ENCODE data around the gene MAMDC2.

MAMDC2 gene

GRCh38 chr9:70134360-70134759 is 90.7 kb downstream of the MAMDC2 start:
- no peak for DNase-seq (ENCODE audit: low read depth)

GRCh38 chr9:70135176-70135575 is 91.5 kb downstream of the MAMDC2 start:
- no peak for DNase-seq (ENCODE audit: low read depth)

GRCh38 chr9:70136632-70137031 is 93.0 kb downstream of the MAMDC2 start:
- no peak for DNase-seq (ENCODE audit: low read depth)

- no peak for DNase-seq (ENCODE audit: low read depth)
These were observed 93.9 kb downstream of the MAMDC2 start for GRCh38 chr9:70137577-70137976.

GRCh38 chr9:70142101-70142500 is 98.5 kb downstream of the MAMDC2 start:
- no peak for DNase-seq (ENCODE audit: low read depth)

- DNase-seq (ENCODE audit: low read depth), result no peak
These were observed 99.9 kb downstream of the MAMDC2 start for GRCh38 chr9:70143394-70144130.

GRCh38 chr9:70144131-70144503 is 100.5 kb downstream of the MAMDC2 start:
- DNase-seq (ENCODE audit: low read depth), result no peak

- no peak for DNase-seq (ENCODE audit: low read depth)
These were observed 102.3 kb downstream of the MAMDC2 start for GRCh38 chr9:70145981-70146380.

- no peak for DNase-seq (ENCODE audit: low read depth)
These were observed 103.5 kb downstream of the MAMDC2 start for GRCh38 chr9:70147196-70147595.

GRCh38 chr9:70147651-70148050 is 104.0 kb downstream of the MAMDC2 start:
- DNase-seq (ENCODE audit: low read depth), result no peak

GRCh38 chr9:70152350-70152749 is 108.7 kb downstream of the MAMDC2 start:
- DNase-seq (ENCODE audit: low read depth), result no peak

GRCh38 chr9:70156729-70157128 is 113.1 kb downstream of the MAMDC2 start:
- DNase-seq (ENCODE audit: low read depth), result no peak

- no peak for DNase-seq (ENCODE audit: low read depth)
These were observed 116.0 kb downstream of the MAMDC2 start for GRCh38 chr9:70159630-70160029.

GRCh38 chr9:70160686-70161600 is 117.3 kb downstream of the MAMDC2 start:
- no peak for DNase-seq (ENCODE audit: low read depth)

GRCh38 chr9:70165006-70165602 is 121.5 kb downstream of the MAMDC2 start:
- no peak for DNase-seq (ENCODE audit: low read depth)

- no peak for DNase-seq (ENCODE audit: low read depth)
These were observed 124.9 kb downstream of the MAMDC2 start for GRCh38 chr9:70168521-70168920.

GRCh38 chr9:70169222-70169621 is 125.6 kb downstream of the MAMDC2 start:
- no peak for DNase-seq (ENCODE audit: low read depth)

GRCh38 chr9:70170151-70170790 is 126.6 kb downstream of the MAMDC2 start:
- no peak for DNase-seq (ENCODE audit: low read depth)

- no peak for DNase-seq (ENCODE audit: low read depth)
These were observed 128.9 kb downstream of the MAMDC2 start for GRCh38 chr9:70172532-70172931.

GRCh38 chr9:70177121-70177520 is 133.5 kb downstream of the MAMDC2 start:
- DNase-seq (ENCODE audit: low read depth), result no peak

- DNase-seq (ENCODE audit: low read depth), result no peak
These were observed 149.1 kb downstream of the MAMDC2 start for GRCh38 chr9:70192707-70193106.

- no peak for DNase-seq (ENCODE audit: low read depth)
These were observed 151.8 kb downstream of the MAMDC2 start for GRCh38 chr9:70195456-70195855.

All from fibroblast of the conjunctiva (primary cell).